Activated CD8-positive, alpha-beta memory T cell treated with anti-CD3 and anti-CD28 coated beads, Interleukin-2, amount 50 U/mL, for 24 hours (primary cell): ENCODE data around the gene RIPOR1.

Experiments used
- DNase-seq: peaks from one replicate; pipeline ENCODE4 v3.0.0-alpha.2; 2020; ENCODE audit errors: extremely low read depth

Gene RIPOR1

GRCh38 chr16:67558859-67559258 lies 30.2 kb downstream of the RIPOR1 start:
- no peak for DNase-seq

- no peak for DNase-seq
Observed at GRCh38 chr16:67560827-67561342, 32.3 kb downstream of the RIPOR1 start.

GRCh38 chr16:67561501-67561823 lies 32.8 kb downstream of the RIPOR1 start:
- DNase-seq: no peak

- peak; percentile 90 for DNase-seq
Observed at GRCh38 chr16:67561824-67562525, 33.3 kb downstream of the RIPOR1 start.

GRCh38 chr16:67562526-67562917 lies 33.9 kb downstream of the RIPOR1 start, which contains the start of gene CTCF:
TSS of gene CTCF (plus strand) at chr16:67562526. CDS start at chr16:67610833, 48,307 bp downstream.
- peak; percentile 56 for DNase-seq

- DNase-seq: no peak
Observed at GRCh38 chr16:67562918-67563707, 34.5 kb downstream of the RIPOR1 start.

- DNase-seq: no peak
Observed at GRCh38 chr16:67563708-67564468, 35.3 kb downstream of the RIPOR1 start.

GRCh38 chr16:67565470-67566100 lies 37.0 kb downstream of the RIPOR1 start:
- DNase-seq: no peak

GRCh38 chr16:67571464-67571863 lies 42.8 kb downstream of the RIPOR1 start:
- DNase-seq: no peak

GRCh38 chr16:67571981-67572431 lies 43.4 kb downstream of the RIPOR1 start:
- no peak for DNase-seq

- no peak for DNase-seq
Observed at GRCh38 chr16:67579686-67580085, 51.1 kb downstream of the RIPOR1 start.

- DNase-seq: no peak
Observed at GRCh38 chr16:67580202-67580601, 51.6 kb downstream of the RIPOR1 start.

- DNase-seq: no peak
Observed at GRCh38 chr16:67593288-67593687, 64.7 kb downstream of the RIPOR1 start.

GRCh38 chr16:67593701-67594100 lies 65.1 kb downstream of the RIPOR1 start:
- no peak for DNase-seq

- no peak for DNase-seq
Observed at GRCh38 chr16:67594256-67594915, 65.8 kb downstream of the RIPOR1 start.

GRCh38 chr16:67594956-67595355 lies 66.3 kb downstream of the RIPOR1 start:
- no peak for DNase-seq
